Measurements from ENCODE around the gene SEPHS2.

Gene SEPHS2

DNA sequence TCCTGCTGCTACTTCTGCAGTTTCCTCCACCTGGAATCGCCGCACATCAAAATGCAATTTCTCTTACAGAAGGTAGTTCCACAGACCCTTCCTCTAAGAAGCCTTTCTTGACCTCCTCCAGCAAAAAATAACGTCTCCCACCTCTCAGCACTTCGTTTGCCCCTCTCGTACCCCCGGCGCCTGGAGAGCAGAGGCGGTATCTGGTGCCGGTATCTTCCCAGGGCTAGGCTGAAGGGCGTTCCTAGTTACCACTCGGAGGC is 16.3 kb downstream of the SEPHS2 start:
- H3K27ac ChIP-seq, result peak overlapping the region; percentile 79

DNA sequence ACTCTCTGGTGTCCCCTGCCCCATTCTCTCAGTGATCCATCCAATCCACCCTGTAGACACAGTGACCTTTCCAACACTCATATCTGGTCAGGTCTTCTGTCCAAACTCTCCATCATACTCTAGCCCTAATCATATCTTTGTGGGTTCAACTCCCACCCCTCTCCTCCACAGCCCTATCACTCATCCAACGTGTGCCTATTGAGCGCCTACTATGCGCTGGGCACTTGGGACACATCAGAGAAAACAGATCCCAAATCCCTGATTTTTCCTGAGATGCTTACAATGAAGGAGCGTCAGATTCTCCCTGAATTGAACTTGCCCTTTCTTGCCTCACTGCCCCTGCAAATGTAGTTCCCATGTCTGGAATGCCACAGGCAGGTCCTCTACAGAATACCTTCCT is 17.6 kb downstream of the SEPHS2 start:
- peak overlapping the region; percentile 79 for H3K27ac ChIP-seq
- TF ChIP-seq ZFX (IDR thresholded peaks at IDR 0.05; ENCODE audit: borderline replicate concordance), result no peak
- TF ChIP-seq, protein P1, sequence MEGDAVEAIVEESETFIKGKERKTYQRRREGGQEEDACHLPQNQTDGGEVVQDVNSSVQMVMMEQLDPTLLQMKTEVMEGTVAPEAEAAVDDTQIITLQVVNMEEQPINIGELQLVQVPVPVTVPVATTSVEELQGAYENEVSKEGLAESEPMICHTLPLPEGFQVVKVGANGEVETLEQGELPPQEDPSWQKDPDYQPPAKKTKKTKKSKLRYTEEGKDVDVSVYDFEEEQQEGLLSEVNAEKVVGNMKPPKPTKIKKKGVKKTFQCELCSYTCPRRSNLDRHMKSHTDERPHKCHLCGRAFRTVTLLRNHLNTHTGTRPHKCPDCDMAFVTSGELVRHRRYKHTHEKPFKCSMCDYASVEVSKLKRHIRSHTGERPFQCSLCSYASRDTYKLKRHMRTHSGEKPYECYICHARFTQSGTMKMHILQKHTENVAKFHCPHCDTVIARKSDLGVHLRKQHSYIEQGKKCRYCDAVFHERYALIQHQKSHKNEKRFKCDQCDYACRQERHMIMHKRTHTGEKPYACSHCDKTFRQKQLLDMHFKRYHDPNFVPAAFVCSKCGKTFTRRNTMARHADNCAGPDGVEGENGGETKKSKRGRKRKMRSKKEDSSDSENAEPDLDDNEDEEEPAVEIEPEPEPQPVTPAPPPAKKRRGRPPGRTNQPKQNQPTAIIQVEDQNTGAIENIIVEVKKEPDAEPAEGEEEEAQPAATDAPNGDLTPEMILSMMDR (IDR thresholded peaks at IDR 0.05), result no peak

More for the DNA sequence above, 16.3 kb downstream of the SEPHS2 start:
- TF ChIP-seq, protein P1 (IDR thresholded peaks at IDR 0.05), result no peak
- no peak for TF ChIP-seq ZFX (IDR thresholded peaks at IDR 0.05; ENCODE audit: borderline replicate concordance)

DNA sequence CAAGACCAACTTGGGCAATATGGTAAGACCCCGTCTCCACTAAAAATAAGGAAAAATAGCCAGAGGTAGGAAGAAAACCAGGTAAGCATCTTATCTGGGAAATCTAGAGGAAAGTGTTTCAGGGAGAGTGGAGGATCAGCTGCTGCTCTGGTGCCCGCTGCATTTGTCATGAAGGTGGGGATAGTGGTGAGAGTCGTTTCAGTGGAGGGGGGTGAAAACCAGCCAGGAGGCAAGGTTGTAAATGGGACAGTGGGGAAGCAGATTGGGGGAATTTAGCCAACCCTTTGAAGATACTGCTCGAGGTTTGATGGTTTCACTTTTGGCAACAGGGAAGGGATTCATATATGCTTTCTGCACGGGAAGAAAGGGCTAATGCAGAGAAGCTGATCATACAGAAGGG is 24.7 kb downstream of the SEPHS2 start:
- no peak overlapping the region for H3K27ac ChIP-seq
- TF ChIP-seq, protein P1 (IDR thresholded peaks at IDR 0.05), result no peak
- TF ChIP-seq ZFX (IDR thresholded peaks at IDR 0.05; ENCODE audit: borderline replicate concordance), result no peak

DNA sequence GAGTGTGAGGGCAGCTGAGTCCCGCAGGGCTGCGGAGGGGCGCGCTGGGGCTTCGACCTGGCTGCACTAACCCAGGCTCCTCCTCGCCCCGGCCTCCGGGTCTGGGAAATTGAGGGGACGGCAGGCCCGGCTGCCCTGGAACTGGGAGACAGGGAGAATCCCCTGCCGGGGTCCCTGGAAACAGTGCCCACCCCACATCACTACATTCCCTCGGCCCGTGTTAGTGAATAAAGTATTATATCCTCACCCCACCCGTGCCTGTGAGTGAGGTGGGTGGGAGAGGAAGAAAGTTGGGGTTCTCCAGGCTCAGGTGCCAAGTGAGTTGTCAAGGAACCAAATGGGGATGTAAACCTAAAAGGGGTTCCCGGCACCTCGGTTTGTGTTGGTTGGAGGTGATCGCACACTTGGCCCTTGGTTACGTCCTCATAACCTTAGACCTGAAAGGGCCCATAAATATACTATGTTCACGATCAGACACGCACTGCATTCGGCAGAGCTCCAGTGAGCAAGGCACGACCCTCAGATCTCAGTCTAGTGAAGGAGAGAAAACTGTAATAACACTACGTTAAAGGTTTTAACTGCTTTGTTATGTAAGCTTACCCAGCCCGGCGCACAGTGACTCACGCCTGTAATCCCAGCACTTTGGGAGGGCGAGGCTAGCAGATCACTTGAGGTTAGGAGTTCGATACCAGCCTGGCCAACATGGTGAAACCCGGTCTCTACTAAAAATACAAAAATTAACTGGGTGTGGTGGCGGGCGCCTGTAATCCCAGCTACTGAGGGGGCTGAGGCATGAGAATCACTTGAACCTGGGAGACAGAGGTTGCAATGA is 27.1 kb downstream of the SEPHS2 start:
- H3K27ac ChIP-seq, result peak overlapping the region; percentile 88
- TF ChIP-seq ZFX (IDR thresholded peaks at IDR 0.05; ENCODE audit: borderline replicate concordance), result no peak
- TF ChIP-seq, protein P1 (IDR thresholded peaks at IDR 0.05), result no peak; the same call in none of the 2 replicates

DNA sequence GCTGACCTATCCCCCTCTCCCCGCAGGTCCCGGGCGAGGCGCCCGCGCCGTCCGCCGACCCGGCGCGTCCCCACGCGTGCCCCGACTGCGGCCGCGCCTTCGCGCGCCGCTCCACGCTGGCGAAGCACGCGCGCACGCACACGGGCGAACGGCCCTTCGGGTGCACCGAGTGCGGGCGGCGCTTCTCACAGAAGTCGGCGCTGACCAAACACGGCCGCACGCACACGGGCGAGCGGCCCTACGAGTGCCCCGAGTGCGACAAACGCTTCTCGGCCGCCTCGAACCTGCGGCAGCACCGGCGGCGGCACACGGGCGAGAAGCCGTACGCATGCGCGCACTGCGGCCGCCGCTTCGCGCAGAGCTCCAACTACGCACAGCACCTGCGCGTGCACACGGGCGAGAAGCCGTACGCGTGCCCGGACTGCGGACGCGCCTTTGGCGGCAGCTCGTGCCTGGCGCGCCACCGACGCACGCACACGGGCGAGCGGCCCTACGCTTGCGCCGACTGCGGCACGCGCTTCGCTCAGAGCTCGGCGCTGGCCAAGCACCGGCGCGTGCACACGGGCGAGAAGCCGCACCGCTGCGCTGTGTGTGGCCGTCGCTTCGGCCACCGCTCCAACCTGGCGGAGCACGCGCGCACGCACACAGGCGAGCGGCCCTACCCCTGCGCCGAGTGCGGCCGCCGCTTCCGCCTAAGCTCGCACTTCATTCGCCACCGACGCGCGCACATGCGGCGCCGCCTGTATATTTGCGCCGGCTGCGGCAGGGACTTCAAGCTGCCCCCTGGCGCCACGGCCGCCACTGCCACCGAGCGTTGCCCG is 27.9 kb downstream of the SEPHS2 start:
- TF ChIP-seq ZFX (IDR thresholded peaks at IDR 0.05; ENCODE audit: borderline replicate concordance), result no peak
- TF ChIP-seq, protein P1 (IDR thresholded peaks at IDR 0.05), result peak; percentile 53
- H3K27ac ChIP-seq, result peak overlapping the region; percentile 88

DNA sequence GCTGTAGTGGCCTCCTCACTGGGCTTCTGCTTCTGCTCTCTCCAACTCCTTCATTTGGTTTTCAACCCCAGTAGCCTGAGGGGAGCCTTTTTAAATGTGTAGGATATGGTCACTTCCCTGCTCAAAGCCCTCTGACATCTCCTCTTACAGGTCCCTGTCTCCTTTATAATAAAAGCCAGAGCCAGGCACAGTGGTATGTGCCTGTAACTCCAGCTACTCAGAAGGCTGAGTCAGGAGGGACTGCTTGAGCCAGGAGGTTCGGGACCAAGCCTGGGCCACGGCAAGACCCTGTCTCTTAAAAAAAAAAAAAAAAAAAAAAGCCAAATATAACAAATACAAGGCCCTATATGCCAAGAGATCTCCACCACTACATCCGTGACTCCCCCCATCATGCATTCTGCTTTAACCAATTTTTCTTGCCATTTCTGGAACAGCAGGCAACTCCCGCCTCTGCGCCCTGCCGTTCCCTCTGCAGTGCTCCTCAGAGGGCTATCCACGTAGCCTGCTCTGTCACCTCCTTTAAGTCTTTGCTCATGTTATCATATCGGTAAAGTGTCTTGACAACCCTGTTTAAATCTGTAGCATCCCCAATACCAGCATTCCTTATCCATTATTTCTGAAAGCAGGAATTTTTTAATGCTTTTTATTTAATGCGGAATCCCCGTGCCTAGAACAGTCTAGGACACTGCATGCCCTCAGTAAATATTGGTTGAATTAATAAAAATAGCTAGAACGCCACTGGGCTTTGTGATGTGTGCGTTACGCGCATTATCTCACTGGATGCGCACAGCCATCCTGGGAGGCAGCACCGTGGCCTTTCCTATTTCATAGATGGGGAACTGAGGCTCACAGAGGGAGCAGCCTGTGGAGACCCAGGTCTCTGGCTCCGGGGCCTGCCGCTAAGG is 28.8 kb downstream of the SEPHS2 start:
- H3K27ac ChIP-seq, result peak overlapping the region; percentile 88
- TF ChIP-seq ZFX (IDR thresholded peaks at IDR 0.05; ENCODE audit: borderline replicate concordance), result no peak
- TF ChIP-seq, protein P1 (IDR thresholded peaks at IDR 0.05), result no peak
